ENCODE data around the gene EVL.

- TF ChIP-seq CTCF (IDR thresholded peaks at IDR 0.05; ENCODE audit: control extremely low read depth in 1 of 3, insufficient read depth in 1 of 3, low read depth in 1 of 3, low read length in 3 of 3): no peak
- TF ChIP-seq EZH2 (IDR thresholded peaks at IDR 0.05; ENCODE audit: low read depth, low read length, severe bottlenecking): no peak
- no peak for TF ChIP-seq SP1 (IDR thresholded peaks at IDR 0.05; ENCODE audit: low read depth, low read length)
- no peak for TF ChIP-seq POLR2AphosphoS5 (IDR thresholded peaks at IDR 0.05; ENCODE audit: low read depth, low read length)
- no peak for TF ChIP-seq ZNF274 (IDR thresholded peaks at IDR 0.05; ENCODE audit: borderline replicate concordance, extremely low read depth, low read length)
- no peak for TF ChIP-seq RXRA (IDR thresholded peaks at IDR 0.05; ENCODE audit: insufficient read depth, low read depth, low read length)
- TF ChIP-seq POLR2A (IDR thresholded peaks at IDR 0.05; ENCODE audit: control extremely low read depth in 1 of 2, low read depth in 2 of 2, low read length in 2 of 2): no peak
- TF ChIP-seq GABPA (IDR thresholded peaks at IDR 0.05; ENCODE audit: borderline replicate concordance, insufficient read depth, low read length): no peak
- TF ChIP-seq MAFK (IDR thresholded peaks at IDR 0.05; ENCODE audit: low read depth, low read length): no peak
Measured at GRCh38 chr14:100176811-100177327, 111.6 kb downstream of the EVL start.

All from H1 (cell line).